Coronary artery (tissue), 2 donors: Measurements from ENCODE around the gene SLC25A21.

Source experiments
- DNase-seq: peaks from one replicate; pipeline ENCODE4 v3.0.0-alpha.2; 2017; ENCODE audit warnings: low spot score
- H3K27ac ChIP-seq, 2 donors: fragments of 200-600 bp; sonication (generic); one replicate each; pipeline ENCODE4 v1.5.1; 2016 to 2019
- H3K4me3 ChIP-seq: fragments of 200-600 bp; sonication (generic); 2 replicates; pipeline ENCODE4 v1.5.1; 2016; ENCODE audit warnings: mild to moderate bottlenecking, moderate library complexity
- TF ChIP-seq, protein P1 (sequence below): fragments of 200-600 bp; sonication (generic); IDR thresholded peaks from one replicate; pipeline ENCODE4 v1.5.1; 2019; ENCODE audit warnings: antibody characterized with exemption

Gene SLC25A21

DNA sequence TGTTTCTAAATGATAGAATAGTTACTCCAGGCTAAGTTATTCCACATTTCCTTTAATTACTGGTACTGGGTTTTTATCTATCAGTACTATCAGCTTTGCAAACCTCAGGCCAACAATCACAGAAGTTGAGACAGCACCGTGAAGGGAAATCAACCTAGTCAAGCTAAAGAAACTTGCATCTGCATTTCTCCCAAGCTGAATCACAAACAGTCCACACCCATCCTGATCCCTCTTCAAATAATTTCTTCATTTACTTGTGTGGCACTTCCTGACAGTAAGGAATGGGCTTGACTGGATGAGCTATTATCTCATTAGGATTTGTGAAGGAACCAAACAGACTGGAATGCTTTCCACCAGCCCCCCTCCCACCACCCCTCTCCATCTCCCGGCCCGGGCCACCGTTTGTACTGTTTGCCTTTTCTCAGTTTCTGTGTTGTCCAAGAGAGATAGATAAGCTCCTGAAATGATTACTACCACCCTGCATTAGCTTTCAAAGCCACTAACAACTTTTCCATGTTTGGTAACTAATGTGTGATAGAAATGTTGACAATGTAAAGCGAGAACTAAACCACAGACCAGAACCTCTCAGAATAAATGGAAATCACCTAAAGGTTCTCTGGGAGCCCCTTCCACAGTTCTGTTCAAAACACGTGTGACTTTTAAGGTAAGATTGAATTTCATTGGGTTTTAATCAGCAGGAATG is 236.3 kb downstream of the SLC25A21 start:
- Histone ChIP-seq H3K4me3 (no peak overlapping the region), H3K27ac (no peak overlapping the region)
- TF ChIP-seq, protein P1, sequence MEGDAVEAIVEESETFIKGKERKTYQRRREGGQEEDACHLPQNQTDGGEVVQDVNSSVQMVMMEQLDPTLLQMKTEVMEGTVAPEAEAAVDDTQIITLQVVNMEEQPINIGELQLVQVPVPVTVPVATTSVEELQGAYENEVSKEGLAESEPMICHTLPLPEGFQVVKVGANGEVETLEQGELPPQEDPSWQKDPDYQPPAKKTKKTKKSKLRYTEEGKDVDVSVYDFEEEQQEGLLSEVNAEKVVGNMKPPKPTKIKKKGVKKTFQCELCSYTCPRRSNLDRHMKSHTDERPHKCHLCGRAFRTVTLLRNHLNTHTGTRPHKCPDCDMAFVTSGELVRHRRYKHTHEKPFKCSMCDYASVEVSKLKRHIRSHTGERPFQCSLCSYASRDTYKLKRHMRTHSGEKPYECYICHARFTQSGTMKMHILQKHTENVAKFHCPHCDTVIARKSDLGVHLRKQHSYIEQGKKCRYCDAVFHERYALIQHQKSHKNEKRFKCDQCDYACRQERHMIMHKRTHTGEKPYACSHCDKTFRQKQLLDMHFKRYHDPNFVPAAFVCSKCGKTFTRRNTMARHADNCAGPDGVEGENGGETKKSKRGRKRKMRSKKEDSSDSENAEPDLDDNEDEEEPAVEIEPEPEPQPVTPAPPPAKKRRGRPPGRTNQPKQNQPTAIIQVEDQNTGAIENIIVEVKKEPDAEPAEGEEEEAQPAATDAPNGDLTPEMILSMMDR: no peak
- DNase-seq: no peak

GRCh38 chr14:36934304-36934703 is 238.1 kb downstream of the SLC25A21 start:
- TF ChIP-seq, protein P1: no peak
- Histone ChIP-seq H3K27ac (no peak overlapping the region), H3K4me3 (no peak overlapping the region)
- no peak for DNase-seq

GRCh38 chr14:36931791-36932190 is 240.6 kb downstream of the SLC25A21 start:
- no peak overlapping the region for H3K27ac ChIP-seq
- TF ChIP-seq, protein P1: no peak
- no peak overlapping the region for H3K4me3 ChIP-seq
- no peak for DNase-seq

DNA sequence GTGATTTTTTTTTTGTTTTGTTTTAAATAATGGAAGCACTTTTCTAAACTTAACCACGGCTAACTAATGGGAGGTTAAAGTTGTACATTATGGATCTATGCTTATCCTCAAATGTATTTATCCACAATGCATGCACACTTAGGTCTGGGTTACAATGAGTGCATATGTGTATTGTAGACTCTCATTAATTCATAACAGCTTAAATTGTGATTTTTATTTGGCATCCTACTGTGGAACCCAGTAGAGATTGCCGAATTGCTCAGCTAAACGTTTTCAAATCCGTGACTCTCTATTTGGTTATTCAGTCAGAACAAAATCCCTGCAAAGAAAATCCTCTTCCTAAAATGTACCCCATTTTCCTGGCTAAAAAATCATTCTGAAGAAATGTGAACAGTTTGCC is 244.0 kb downstream of the SLC25A21 start:
- TF ChIP-seq, protein P1: no peak
- DNase-seq: no peak
- Histone ChIP-seq H3K27ac (no peak overlapping the region), H3K4me3 (no peak overlapping the region)

DNA sequence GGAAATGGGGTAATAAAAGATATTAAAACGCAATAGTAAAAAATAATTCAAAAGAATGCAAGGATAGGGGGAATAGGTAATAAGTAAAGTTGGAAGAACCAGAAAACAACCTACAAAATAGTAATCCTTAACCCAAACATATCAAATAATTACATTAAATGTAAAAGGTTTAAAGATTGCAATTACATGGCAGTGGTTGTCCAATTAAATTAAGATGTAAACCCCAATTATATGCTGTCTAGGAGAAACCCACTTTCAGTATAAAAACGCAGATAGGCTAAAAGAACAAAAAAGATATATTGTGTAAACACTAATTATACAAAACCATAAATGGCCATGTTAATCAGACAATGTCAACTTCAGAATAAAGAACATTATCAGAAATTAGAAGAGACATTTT is 247.3 kb downstream of the SLC25A21 start:
- no peak overlapping the region for H3K4me3 ChIP-seq
- TF ChIP-seq, protein P1: no peak
- DNase-seq: no peak
- no peak overlapping the region for H3K27ac ChIP-seq

DNA sequence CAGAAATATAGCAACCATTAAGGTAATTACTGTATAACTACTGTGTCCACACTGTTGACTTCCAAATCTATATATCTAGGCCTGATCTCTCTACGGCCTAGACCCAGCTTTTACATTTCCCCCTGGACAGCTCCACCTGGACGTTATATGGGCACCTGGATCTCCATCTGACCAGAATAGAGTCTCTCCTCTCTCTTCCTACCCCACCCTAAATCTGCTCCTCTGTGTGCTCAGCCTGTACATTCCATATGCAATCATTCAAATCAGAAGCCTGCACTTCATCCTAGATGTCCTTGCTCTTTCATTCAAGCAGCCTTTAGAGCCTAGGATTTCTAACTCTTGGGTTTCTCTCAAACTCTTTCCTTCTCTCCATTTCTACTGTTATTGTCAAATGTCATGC is 255.7 kb downstream of the SLC25A21 start:
- Histone ChIP-seq H3K4me3 (no peak overlapping the region), H3K27ac (no peak overlapping the region)
- DNase-seq: no peak
- TF ChIP-seq, protein P1: no peak

DNA sequence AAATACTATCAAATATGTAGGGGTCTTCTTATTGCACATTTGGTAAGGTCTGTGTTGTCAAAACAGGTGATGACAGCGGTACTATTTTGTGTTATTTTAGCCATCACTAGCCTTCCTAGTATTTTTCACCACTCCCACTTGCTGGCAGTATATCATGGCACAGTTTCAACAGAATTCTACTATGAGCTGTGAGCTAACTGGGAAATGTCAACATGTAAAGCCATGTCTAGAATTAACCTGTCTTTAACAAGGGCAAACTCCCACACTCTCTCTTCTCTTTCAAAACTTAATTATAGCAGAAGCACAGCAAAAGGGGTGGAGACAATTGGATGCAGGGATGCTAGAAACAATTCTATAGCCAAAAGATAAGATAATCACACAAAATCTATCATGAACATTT is 257.3 kb downstream of the SLC25A21 start:
- Histone ChIP-seq H3K4me3 (no peak overlapping the region), H3K27ac (no peak overlapping the region)
- DNase-seq: no peak
- TF ChIP-seq, protein P1: no peak
